AG10803 (cell line): ENCODE data around the gene TYW1.

Experiments
- DNase-seq: peaks from one replicate; pipeline ENCODE4 v3.0.0; 2010; ENCODE audit warnings: low read depth
- H3K4me3 ChIP-seq: 2 replicates; pipeline ENCODE4 v1.5.1; 2011; ENCODE audit warnings: mild to moderate bottlenecking, low read length, control low read depth
- CTCF ChIP-seq: conservative IDR thresholded peaks from 2 replicates; pipeline ENCODE4 v1.5.1; 2011; ENCODE audit warnings: mild to moderate bottlenecking, low read length, control low read depth, inconsistent platforms

TYW1 gene

GRCh38 chr7:66996444-66997191 is at the start of gene TYW1:
TYW1 (plus strand) TSS chr7:66996833; CDS start chr7:66996979, 146 bp downstream.
- DNase-seq, result peak; percentile 95
- H3K4me3 ChIP-seq, result peak within 1 kb of the TSS; percentile 82

GRCh38 chr7:66948480-66949109 is 48.0 kb upstream of the TYW1 start:
- no peak overlapping the region for H3K4me3 ChIP-seq
- TF ChIP-seq CTCF, result no peak
- DNase-seq, result no peak

GRCh38 chr7:66950311-66950710 is 46.3 kb upstream of the TYW1 start:
- no peak for TF ChIP-seq CTCF
- no peak for DNase-seq
- no peak overlapping the region for H3K4me3 ChIP-seq

GRCh38 chr7:66950763-66951162 is 45.9 kb upstream of the TYW1 start:
- H3K4me3 ChIP-seq, result no peak overlapping the region
- no peak for TF ChIP-seq CTCF

GRCh38 chr7:66952343-66953043 is 44.1 kb upstream of the TYW1 start:
- no peak for TF ChIP-seq CTCF
- DNase-seq, result peak; percentile 50
- H3K4me3 ChIP-seq, result no peak overlapping the region

More at GRCh38 chr7:66950763-66951162, 45.9 kb upstream of the TYW1 start:
- DNase-seq, result no peak

GRCh38 chr7:66953044-66953427 is 43.6 kb upstream of the TYW1 start:
- TF ChIP-seq CTCF, result no peak
- no peak for DNase-seq
- no peak overlapping the region for H3K4me3 ChIP-seq

GRCh38 chr7:66957595-66958290 is 38.9 kb upstream of the TYW1 start:
- H3K4me3 ChIP-seq, result no peak overlapping the region
- DNase-seq, result peak; percentile 43
- TF ChIP-seq CTCF, result no peak
